ENCODE data around the gene TCF25.
"Not testable (repeated sequence)": the region's sequence is repeated elsewhere in the genome, so short reads cannot be mapped to it uniquely, and the experiment has no call there.

TCF25 gene

DNA sequence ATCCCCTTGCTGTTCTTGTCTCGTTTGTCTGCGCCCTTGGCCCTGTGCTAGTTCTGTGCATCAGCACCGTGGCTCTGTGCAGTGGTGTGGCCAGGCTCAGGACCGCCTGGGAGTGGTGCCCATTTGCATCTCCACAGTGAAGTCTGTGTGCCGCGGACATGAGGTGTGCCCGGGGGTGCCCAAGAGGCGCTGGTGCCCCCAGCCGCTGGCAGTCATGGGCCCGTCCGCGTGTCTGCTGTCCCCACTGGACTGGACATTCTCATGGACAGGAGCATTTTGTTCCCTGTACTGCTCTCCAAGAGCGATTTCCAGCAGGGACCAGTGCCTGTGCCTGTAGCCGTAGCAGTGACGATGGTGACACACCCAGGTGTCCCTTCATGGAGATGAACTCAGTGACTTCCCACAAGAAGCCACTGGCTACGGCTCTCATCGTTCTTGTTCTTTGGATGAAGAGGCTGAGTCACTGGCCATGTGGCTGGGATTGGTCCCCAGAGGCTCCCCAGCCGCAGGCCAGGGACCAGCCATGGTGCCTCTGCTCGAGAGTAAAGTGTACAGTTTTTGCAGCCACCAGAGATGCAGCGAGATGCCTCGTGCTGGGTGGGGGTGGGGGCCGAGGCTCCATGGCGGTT lies 32.2 kb downstream of the TCF25 start:
- no peak for DNase-seq

DNA sequence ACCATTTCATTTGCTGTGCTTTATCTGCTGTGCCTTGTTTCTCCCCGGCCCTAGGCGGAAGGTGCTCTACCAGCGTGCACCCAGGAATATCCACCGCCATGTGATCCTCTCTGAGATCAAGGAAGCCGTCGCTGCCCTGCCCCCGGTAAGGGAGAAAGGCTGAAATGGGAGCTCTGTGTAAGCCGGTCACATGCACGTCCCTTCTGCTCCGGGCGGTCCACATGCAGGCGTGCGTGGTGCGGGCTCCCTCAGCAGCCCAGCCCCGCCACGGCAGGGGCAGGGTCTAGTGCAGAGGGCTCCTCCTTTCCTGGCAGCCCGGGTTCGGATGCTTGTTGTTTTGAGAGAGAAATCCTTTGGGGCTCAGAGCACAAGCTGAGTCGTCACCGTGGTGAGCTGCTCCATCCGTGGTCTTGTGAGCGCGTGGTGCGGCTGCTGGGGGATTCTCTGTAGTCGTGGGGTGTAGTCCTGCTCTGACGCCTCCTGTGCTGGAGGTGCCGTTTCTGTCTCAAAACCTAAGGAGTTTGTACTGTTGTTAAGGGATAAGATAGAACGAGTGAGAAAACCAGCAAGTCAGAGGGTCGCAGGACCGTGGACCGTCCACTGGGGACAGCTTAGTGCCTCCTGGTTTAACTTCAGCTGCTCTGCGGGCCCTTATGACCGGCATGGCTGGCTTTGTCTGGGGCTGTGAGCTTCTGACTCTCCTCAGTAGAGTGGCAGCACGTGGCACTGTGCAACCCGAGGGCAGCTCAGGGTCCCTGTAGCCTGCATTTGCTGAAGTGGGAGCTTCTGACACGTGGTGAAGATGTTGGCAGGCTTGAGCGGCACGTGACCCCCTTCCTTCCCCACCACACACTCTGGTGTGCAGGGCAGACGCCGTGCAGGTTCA lies 33.0 kb downstream of the TCF25 start:
- no peak for DNase-seq

DNA sequence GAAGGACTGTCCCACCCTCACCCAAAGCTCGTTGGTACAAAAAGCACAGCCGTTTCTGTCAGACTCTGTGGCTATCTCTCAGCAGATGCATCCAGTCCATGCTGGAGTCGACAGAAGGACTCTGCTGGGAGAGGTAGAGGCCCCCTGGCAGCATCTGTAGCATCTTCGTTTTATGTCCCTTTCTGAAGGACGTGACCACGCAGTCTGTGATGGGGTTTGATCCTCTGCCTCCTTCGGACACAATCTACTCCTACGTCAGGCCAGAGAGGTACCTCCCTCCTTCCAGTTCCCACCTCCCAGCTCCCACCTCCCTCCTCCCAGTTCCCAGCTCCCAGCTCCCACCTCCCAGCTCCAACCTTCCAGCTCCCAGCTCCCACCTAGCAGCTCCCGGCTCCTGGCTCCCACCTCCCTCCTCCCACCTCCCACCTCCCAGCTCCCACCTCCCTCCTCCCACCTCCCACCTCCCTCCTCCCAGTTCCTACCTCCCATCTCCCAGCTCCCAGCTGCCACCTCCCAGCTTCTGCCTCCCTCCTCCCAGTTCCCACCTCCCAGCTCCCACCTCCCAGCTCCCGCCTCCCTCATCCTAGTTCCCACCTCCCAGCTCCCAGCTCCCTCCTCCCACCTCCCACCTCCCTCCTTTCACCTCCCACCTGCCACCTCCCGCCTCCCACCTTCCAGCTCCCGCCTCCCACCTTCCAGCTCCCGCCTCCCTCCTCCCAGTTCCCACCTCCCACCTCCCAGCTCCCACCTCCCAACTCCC lies 33.8 kb downstream of the TCF25 start:
- no peak for DNase-seq

DNA sequence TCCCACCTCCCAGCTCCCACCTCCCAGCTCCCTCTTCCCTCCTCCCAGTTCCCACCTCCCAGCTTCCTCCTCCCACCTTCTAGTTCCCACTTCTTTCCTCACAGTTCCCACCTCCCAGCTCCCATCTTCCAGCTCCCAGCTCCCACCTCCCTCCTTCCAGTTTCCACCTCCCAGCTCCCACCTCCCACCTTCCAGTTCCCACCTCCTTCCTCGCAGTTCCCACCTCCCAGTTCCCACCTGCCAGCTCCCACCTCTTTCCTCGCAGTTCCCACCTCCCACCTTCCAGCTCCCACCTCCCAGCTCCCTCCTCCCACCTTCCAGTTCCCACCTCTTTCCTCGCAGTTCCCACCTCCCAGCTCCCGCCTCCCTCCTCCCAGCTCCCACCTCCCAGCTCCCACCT lies 34.8 kb downstream of the TCF25 start:
- no peak for DNase-seq

DNA sequence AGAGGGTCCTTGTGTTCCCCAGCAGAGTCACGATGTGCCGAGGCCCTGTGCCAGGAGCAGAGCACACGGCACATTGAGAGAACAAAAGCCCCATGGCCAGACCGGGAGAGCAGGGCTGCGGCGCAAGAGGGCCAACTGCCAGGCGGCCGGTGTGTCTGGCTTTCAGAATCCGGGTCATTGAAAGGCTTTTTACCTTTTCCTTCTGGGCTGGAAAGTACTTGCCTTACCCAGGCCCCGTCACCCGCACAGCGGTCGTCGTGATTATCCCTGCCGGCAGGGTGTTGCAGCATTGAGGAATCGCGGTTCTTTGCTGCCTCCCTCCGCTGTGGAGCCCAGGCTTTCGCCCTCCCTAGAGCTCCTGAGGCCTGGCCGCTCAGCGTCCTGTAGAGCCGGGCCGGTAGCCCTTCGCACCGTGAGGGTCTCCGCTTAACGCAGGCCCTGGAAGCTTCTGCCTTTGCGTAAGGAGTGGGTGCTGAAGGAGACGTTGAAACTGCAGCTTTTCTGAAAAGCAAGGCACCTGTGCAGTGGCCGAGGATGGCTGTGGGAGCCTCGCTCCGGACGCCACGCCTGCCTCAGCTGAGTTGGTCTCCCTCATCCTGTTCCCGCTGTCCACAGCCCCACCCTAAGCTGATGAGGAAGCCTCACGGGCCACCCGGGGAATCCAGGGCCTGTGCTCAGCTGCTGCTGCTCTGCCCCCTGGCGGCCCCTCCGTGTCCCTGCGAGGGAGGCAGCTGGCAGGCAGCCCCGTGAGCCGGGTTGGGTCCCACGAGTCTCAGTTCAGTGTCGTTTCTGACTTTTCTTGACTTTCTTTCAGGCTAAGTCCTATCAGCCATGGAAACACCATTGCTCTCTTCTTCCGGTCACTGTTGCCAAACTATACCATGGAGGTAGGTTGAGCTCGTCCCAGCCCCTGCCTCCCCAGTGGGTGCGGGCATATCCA lies 36.7 kb downstream of the TCF25 start:
- peak; percentile 89 to 95 (median 93) for DNase-seq

DNA sequence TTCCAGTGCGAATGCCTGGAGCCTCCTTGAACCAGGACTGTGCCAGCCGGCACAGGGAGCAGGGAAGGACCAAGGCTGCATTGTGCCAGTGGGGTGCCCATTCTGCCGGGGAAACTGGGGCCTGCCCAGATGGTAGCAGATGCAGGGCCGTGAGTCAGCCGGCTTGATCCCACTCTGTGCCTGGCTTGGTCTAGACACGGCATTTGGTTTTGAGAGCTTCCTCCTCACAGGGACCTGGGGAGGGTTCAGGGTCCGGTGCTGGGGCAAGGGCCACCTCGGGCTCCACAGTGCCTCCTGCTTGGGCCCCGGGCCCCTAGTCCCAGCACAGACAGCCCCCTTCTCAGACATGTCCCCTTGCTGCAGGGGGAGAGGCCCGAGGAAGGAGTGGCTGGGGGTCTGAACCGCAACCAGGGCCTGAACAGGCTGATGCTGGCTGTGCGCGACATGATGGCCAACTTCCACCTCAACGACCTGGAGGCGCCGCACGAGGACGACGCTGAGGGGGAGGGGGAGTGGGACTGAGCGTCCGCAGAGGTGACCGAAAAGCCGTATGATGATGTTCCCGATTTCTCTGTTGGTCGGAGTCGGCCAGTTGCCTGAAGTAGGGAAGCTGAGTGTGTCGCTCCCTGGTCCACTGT lies 37.4 kb downstream of the TCF25 start:
- no peak for DNase-seq

DNA sequence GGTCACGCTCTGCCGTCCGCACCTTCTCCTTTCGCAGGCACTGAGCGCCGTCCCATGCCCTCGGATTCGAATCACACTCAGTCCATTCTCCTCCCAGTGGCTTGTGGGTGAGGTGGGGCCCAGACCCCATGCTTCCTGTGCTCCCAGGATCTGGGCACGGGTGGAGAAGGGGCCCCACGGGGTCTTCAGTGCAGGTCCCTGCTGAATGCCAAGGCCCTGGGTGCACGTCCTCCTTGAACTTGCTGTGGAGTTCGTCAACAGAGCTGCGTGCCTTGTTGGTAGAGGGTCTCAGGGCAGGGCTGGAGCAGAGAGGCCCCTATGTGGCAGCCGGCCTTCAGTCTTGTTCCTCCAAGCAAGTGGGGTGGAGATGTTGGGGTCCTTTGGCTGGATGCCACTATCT lies 38.0 kb downstream of the TCF25 start:
- DNase-seq = no peak

DNA sequence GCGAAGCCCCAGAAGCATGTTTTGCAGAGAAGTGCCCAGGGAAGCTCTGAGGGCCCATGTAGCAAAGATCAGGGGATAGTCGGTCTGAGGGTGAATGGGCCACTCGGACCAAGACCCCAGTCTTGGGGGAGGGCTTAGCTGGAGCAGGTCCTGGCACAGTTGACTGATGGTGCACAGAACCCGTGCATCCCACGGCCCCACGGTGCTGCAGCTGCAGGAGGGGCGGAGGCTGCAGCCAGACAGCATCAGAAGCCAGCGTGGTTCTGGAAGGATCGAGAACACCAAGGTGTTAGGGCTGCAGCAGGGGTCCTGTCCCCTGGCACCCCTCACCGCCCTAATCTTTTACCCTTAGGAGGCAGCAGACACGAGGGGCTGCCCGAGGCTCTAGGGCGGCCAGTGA lies 38.8 kb downstream of the TCF25 start:
- DNase-seq = no peak

DNA sequence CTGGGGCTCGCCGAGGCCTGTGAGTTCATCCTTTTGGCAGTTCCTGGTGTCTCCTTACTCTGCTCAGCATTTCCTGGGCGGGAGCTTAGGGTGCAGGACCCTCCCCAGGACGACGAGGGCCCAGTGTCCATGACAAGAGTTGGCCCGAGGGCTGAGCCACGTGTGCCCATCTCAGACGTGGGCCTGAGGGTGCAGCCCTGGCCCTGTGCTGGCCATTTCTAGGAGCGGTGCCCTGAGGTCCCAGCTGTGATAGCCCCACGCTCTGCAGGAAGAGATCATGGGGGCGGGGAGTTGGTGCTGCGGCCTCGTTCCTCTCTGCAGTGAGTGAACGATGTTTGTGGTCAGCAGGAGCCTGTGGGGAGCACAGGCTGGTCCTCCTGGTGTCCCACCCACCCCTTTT lies 39.2 kb downstream of the TCF25 start:
- DNase-seq = no peak

DNA sequence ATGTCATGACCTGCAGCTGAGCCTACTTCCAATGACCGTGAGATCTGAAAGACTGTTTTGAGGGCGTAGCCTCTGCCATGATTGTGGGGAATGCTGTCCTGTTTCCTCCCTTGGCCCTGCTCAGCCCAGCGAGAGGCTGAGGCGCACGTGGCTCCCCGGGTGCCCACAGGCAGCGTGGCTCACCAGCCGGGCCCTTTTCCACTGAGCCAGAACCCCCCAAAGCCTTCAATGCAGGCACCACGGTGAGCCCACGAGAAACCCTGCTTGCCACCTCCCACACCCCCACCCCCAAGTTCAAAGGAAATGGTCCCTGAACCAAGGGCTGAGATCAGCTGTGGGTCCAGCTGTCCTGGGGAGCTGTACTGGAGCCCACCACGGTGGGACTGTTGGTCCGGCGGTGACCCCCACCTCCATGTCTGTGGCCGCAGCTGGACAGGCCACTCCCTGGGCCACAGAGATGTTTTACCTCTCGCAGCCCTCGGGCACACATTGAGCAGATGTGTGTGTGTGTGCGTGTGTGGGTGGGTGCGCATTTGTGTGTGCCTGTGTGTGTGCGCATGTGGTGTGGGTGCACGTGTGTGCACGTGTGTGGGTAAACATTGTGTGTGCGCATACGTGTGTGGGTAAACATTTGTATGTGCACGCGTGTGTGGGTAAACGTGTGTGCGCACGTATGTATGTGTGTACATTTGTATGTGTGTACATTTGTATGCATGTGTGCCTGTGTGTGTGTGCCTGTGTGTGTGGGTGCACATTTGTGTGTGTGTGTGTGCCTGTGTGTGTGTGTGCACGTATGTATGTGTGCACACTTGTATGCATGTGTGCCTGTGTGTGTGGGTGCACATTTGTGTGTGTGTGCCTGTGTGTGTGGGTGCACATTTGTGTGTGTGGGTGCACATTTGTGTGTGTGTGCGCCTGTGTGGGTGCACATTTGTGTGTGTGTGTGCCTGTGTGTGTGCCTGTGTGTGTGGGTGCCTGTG lies 40.3 kb downstream of the TCF25 start:
- DNase-seq = no peak

DNA sequence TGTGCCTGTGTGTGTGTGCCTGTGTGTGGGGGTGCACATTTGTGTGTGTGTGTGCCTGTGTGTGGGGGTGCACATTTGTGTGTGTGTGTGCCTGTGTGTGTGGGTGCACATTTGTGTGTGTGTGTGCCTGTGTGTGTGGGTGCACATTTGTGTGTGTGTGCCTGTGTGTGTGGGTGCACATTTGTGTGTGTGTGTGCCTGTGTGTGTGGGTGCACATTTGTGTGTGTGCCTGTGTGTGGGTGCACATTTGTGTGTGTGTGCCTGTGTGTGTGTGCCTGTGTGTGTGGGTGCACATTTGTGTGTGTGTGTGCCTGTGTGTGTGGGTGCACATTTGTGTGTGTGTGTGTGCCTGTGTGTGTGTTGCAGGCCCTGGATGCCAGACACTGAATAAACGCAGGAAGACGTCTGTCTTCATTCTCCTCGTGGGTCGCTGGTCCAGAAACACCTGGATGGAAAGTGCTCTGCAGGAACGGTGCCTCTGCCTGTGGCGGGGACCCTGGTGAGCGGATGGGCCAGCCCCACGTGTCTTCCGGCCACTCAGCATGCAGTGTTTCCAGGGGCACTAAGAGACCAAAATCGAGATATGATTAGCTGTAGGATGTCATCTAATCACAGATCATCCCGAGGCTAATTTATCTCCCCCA lies 41.4 kb downstream of the TCF25 start:
- DNase-seq = not testable (repeated sequence)

DNA sequence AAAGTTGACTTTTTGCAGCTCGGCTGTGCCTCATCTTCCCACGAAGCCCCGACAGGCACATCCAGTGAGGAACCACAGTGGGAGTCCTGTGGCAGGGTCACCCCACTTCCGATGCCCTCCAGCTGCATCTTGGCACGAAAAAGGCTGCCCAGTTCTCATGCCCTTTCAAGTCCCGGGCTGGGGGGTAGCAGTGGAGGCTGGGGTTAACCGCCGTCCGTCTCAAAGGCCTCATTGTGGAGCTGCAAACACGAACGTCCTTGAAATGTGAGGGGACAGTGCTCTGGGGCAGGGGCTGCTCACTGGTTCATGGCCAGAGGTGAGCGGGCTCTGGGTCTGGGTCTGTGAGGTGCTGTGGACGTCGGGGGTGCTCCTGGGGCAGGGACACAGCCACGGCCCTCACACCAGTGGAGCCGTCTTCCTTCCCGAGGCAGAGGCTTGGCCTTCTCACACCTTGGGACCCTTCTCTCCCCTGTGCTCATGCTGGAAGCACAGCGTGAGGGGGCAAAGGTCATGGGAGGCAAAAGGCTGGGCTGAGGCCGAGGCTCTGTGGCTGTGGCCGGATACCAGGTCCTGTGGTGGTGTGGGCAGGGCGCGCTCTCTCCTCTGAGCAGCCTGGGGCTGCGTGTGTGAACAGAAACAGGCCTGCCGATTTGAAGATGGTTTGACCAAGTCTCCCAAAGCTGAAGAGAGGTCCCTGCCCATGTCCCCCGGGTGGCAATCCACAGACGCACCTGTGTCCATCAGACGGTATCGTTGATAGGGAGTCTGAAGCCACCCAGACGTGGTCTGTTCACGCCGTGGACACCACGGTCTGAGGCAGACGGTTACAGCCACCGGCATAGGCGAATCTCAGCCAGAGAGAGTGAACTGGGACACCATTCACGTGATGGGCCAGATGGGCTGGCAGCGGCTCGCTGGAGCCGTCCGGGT lies 42.2 kb downstream of the TCF25 start:
- no peak for DNase-seq

DNA sequence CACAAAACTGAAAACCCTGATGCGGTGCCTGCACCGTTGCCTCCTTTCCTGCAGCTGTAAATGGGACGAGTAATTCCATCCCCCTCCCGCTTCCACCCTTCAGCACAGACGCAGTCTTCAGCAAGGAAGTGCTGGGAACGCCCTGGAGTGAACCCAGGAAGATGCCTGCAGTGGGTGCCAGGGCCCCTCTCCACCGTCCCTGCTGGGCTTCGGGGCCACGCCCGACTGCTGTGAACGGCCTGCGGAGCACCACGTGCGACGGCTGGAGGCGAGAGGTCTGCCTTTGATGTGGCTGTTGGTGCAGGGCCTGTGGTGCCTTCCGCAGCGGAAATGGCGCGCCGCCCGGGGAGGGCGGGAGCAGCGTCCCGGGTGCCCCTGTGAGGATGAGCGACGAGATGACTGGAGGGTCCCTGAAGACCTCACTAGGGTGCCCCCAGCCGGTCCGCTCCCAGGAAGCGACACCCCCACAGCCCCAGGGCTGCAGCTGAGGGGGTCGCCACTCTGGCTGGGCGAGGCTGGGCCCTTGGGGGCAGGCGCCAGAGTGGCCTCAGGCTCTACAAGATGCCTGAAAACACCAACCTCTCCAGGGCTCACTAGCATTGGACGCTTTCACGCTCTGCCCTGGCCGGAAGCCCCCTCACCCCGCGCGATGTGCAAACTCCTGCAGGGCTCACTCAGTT lies 44.5 kb downstream of the TCF25 start:
- DNase-seq = peak; percentile 51 to 81 (median 67)

DNA sequence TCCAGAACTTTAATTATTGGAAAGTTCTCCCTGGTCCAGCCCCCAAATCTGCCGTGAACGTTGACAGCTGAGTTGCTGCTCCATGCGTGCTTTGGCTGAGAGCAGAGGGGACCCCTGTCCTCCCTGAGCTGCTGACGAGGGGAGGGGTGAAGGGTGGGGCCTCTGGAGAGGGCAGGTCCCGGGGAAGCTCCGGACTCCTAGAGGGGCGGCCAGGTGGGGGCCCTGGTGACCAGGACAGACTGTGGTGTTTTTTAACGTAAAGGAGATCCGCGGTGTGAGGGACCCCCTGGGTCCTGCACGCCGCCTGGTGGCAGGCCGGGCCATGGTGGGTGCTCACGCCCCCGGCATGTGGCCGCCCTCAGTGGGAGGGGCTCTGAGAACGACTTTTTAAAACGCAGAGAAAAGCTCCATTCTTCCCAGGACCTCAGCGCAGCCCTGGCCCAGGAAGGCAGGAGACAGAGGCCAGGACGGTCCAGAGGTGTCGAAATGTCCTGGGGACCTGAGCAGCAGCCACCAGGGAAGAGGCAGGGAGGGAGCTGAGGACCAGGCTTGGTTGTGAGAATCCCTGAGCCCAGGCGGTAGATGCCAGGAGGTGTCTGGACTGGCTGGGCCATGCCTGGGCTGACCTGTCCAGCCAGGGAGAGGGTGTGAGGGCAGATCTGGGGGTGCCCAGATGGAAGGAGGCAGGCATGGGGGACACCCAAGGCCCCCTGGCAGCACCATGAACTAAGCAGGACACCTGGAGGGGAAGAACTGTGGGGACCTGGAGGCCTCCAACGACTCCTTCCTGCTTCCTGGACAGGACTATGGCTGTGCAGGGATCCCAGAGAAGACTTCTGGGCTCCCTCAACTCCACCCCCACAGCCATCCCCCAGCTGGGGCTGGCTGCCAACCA lies 45.3 kb downstream of the TCF25 start, which contains the start of gene MC1R:
Gene MC1R, plus strand, starts transcription at position 410 of the 895 bp plus-strand sequence. Its CDS starts 397 bp downstream, at position 807.
- peak; percentile 19 to 50 (median 20) for DNase-seq

DNA sequence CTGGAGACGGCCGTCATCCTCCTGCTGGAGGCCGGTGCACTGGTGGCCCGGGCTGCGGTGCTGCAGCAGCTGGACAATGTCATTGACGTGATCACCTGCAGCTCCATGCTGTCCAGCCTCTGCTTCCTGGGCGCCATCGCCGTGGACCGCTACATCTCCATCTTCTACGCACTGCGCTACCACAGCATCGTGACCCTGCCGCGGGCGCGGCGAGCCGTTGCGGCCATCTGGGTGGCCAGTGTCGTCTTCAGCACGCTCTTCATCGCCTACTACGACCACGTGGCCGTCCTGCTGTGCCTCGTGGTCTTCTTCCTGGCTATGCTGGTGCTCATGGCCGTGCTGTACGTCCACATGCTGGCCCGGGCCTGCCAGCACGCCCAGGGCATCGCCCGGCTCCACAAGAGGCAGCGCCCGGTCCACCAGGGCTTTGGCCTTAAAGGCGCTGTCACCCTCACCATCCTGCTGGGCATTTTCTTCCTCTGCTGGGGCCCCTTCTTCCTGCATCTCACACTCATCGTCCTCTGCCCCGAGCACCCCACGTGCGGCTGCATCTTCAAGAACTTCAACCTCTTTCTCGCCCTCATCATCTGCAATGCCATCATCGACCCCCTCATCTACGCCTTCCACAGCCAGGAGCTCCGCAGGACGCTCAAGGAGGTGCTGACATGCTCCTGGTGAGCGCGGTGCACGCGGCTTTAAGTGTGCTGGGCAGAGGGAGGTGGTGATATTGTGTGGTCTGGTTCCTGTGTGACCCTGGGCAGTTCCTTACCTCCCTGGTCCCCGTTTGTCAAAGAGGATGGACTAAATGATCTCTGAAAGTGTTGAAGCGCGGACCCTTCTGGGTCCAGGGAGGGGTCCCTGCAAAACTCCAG lies 46.4 kb downstream of the TCF25 start:
- no peak for DNase-seq

DNA sequence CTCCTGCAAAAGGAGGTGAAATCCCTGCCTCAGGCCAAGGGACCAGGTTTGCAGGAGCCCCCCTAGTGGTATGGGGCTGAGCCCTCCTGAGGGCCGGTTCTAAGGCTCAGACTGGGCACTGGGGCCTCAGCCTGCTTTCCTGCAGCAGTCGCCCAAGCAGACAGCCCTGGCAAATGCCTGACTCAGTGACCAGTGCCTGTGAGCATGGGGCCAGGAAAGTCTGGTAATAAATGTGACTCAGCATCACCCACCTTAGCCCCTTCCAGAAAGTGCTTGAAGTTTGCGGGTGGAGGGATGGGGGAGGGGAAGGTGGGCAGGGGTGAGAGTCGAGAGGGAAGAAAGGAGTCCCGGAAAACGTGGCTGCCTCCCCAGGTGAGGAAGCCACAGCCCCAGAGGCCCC lies 47.3 kb downstream of the TCF25 start:
- DNase-seq = no peak

Measured in suppressor macrophage treated with lipopolysaccharide for 1 hour (primary cell).